ENCODE results near the gene LCOR.
A peak's percentile ranks its signal among the peaks of the same experiment; 100 is the strongest.

LCOR gene

GRCh38 chr10:97011397-97011796 is 179.3 kb downstream of the LCOR start:
- Histone ChIP-seq H3K4me3 (ENCODE audit: insufficient read depth in 1 of 2, low read depth in 1 of 2, low read length in 2 of 2) (no peak overlapping the region), H3K14ac (ENCODE audit: low read length in 2 of 2) (no peak overlapping the region), H2AFZ (ENCODE audit: low read depth, low read length) (no peak overlapping the region), H3K23ac (ENCODE audit: low read length in 2 of 2) (no peak overlapping the region), H3K9me3 (ENCODE audit: control insufficient read depth, low read length) (peaks cover 12% of the 10 kb centered on the region), H2BK5ac (ENCODE audit: low read depth, low read length, poor library complexity, severe bottlenecking) (no peak overlapping the region), H4K91ac (ENCODE audit: low read length) (no peak overlapping the region), H3K79me1 (replicated peaks; ENCODE audit: low read length, poor library complexity, severe bottlenecking) (no peaks in the 10 kb centered on the region), H3K36me3 (ENCODE audit: control insufficient read depth in 1 of 2, insufficient read depth in 2 of 2, low read depth in 1 of 2, low read length in 2 of 2) (peaks cover 0 to 4% of the 10 kb centered on the region in 2 experiments), H2BK12ac (ENCODE audit: low read length in 2 of 2) (no peak overlapping the region), H3K27me3 (ENCODE audit: control insufficient read depth in 1 of 2, insufficient read depth in 1 of 2, low read length in 2 of 2) (peaks cover 4 to 12% of the 10 kb centered on the region in 2 experiments), H3K4me1 (ENCODE audit: control insufficient read depth, insufficient read depth, low read depth, low read length) (no peaks in the 10 kb centered on the region), H2BK120ac (ENCODE audit: low read depth, low read length) (no peak overlapping the region), H3K4ac (ENCODE audit: low read depth in 1 of 2, low read length in 2 of 2) (no peak overlapping the region), H2BK15ac (ENCODE audit: low read depth, poor library complexity, severe bottlenecking) (no peak overlapping the region), H2AK5ac (ENCODE audit: low read length, severe bottlenecking) (no peak overlapping the region), H3K27ac (ENCODE audit: low read length, poor library complexity, severe bottlenecking) (no peak overlapping the region), H3K18ac (ENCODE audit: low read depth in 1 of 2, low read length in 2 of 2) (no peak overlapping the region), H4K8ac (ENCODE audit: low read length) (no peak overlapping the region), H3K9ac (ENCODE audit: low read length) (no peak overlapping the region), H3K4me2 (ENCODE audit: low read length, poor library complexity, severe bottlenecking) (no peak overlapping the region)
- no peak for DNase-seq

- Histone ChIP-seq H2BK5ac (ENCODE audit: low read depth, low read length, poor library complexity, severe bottlenecking) (no peak overlapping the region), H3K9me3 (ENCODE audit: control insufficient read depth, low read length) (peaks cover 3% of the 10 kb centered on the region), H3K27ac (ENCODE audit: low read length, poor library complexity, severe bottlenecking) (no peak overlapping the region), H3K79me1 (replicated peaks; ENCODE audit: low read length, poor library complexity, severe bottlenecking) (no peaks in the 10 kb centered on the region), H3K9ac (ENCODE audit: low read length) (no peak overlapping the region), H3K36me3 (ENCODE audit: control insufficient read depth in 1 of 2, insufficient read depth in 2 of 2, low read depth in 1 of 2, low read length in 2 of 2) (peaks cover 0 to 4% of the 10 kb centered on the region in 2 experiments), H4K8ac (ENCODE audit: low read length) (no peak overlapping the region), H2AK5ac (ENCODE audit: low read length, severe bottlenecking) (no peak overlapping the region), H3K4me2 (ENCODE audit: low read length, poor library complexity, severe bottlenecking) (no peak overlapping the region), H3K4ac (ENCODE audit: low read depth in 1 of 2, low read length in 2 of 2) (no peak overlapping the region), H2BK12ac (ENCODE audit: low read length in 2 of 2) (no peak overlapping the region), H3K23ac (ENCODE audit: low read length in 2 of 2) (no peak overlapping the region), H2AFZ (ENCODE audit: low read depth, low read length) (no peak overlapping the region), H3K4me3 (ENCODE audit: insufficient read depth in 1 of 2, low read depth in 1 of 2, low read length in 2 of 2) (no peak overlapping the region), H2BK15ac (ENCODE audit: low read depth, poor library complexity, severe bottlenecking) (no peak overlapping the region), H4K91ac (ENCODE audit: low read length) (no peak overlapping the region), H3K27me3 (ENCODE audit: control insufficient read depth in 1 of 2, insufficient read depth in 1 of 2, low read length in 2 of 2) (peaks cover 4 to 12% of the 10 kb centered on the region in 2 experiments), H2BK120ac (ENCODE audit: low read depth, low read length) (no peak overlapping the region), H3K14ac (ENCODE audit: low read length in 2 of 2) (no peak overlapping the region), H3K4me1 (ENCODE audit: control insufficient read depth, insufficient read depth, low read depth, low read length) (no peaks in the 10 kb centered on the region), H3K18ac (ENCODE audit: low read depth in 1 of 2, low read length in 2 of 2) (no peak overlapping the region)
- 84% methylated on average over 8 of the region's 8 CpGs for WGBS
- DNase-seq, result no peak
Observed at GRCh38 chr10:97012470-97012869, 180.4 kb downstream of the LCOR start.

GRCh38 chr10:97013568-97013967 is 181.5 kb downstream of the LCOR start:
- no peaks in the 10 kb centered on the region for H3K79me1 ChIP-seq (replicated peaks; ENCODE audit: low read length, poor library complexity, severe bottlenecking)
- H3K4ac ChIP-seq (ENCODE audit: low read depth in 1 of 2, low read length in 2 of 2), result no peak overlapping the region
- no peak overlapping the region for H3K4me2 ChIP-seq (ENCODE audit: low read length, poor library complexity, severe bottlenecking)
- 70% methylated on average over 8 of the region's 8 CpGs for WGBS
- no peak overlapping the region for H3K27ac ChIP-seq (ENCODE audit: low read length, poor library complexity, severe bottlenecking)
- no peak overlapping the region for H2BK12ac ChIP-seq (ENCODE audit: low read length in 2 of 2)
- H3K9ac ChIP-seq (ENCODE audit: low read length), result no peak overlapping the region
- no peak overlapping the region for H4K8ac ChIP-seq (ENCODE audit: low read length)
- H2BK5ac ChIP-seq (ENCODE audit: low read depth, low read length, poor library complexity, severe bottlenecking), result no peak overlapping the region
- no peak overlapping the region for H3K23ac ChIP-seq (ENCODE audit: low read length in 2 of 2)
- no peak overlapping the region for H2BK120ac ChIP-seq (ENCODE audit: low read depth, low read length)
- H3K14ac ChIP-seq (ENCODE audit: low read length in 2 of 2), result no peak overlapping the region
- H3K9me3 ChIP-seq (ENCODE audit: control insufficient read depth, low read length), result no peaks in the 10 kb centered on the region
- no peak for DNase-seq
- H3K18ac ChIP-seq (ENCODE audit: low read depth in 1 of 2, low read length in 2 of 2), result no peak overlapping the region
- no peak overlapping the region for H4K91ac ChIP-seq (ENCODE audit: low read length)
- no peak overlapping the region for H2AK5ac ChIP-seq (ENCODE audit: low read length, severe bottlenecking)
- H3K27me3 ChIP-seq (ENCODE audit: control insufficient read depth in 1 of 2, insufficient read depth in 1 of 2, low read length in 2 of 2), result peaks cover 4 to 12% of the 10 kb centered on the region in 2 experiments
- no peak overlapping the region for H2AFZ ChIP-seq (ENCODE audit: low read depth, low read length)
- H3K4me3 ChIP-seq (ENCODE audit: insufficient read depth in 1 of 2, low read depth in 1 of 2, low read length in 2 of 2), result no peak overlapping the region
- no peaks in the 10 kb centered on the region for H3K4me1 ChIP-seq (ENCODE audit: control insufficient read depth, insufficient read depth, low read depth, low read length)
- peaks cover 0 to 4% of the 10 kb centered on the region in 2 experiments for H3K36me3 ChIP-seq (ENCODE audit: control insufficient read depth in 1 of 2, insufficient read depth in 2 of 2, low read depth in 1 of 2, low read length in 2 of 2)
- no peak overlapping the region for H2BK15ac ChIP-seq (ENCODE audit: low read depth, poor library complexity, severe bottlenecking)

- Histone ChIP-seq H3K36me3 (ENCODE audit: control insufficient read depth in 1 of 2, insufficient read depth in 2 of 2, low read depth in 1 of 2, low read length in 2 of 2) (peaks cover 0 to 4% of the 10 kb centered on the region in 2 experiments), H3K4ac (ENCODE audit: low read depth in 1 of 2, low read length in 2 of 2) (no peak overlapping the region), H3K27ac (ENCODE audit: low read length, poor library complexity, severe bottlenecking) (no peak overlapping the region), H4K91ac (ENCODE audit: low read length) (peak overlapping the region; percentile 20), H3K9me3 (ENCODE audit: control insufficient read depth, low read length) (no peaks in the 10 kb centered on the region), H2BK12ac (ENCODE audit: low read length in 2 of 2) (no peak overlapping the region), H4K8ac (ENCODE audit: low read length) (no peak overlapping the region), H2BK15ac (ENCODE audit: low read depth, poor library complexity, severe bottlenecking) (no peak overlapping the region), H3K27me3 (ENCODE audit: control insufficient read depth in 1 of 2, insufficient read depth in 1 of 2, low read length in 2 of 2) (peaks cover 4 to 12% of the 10 kb centered on the region in 2 experiments), H2AK5ac (ENCODE audit: low read length, severe bottlenecking) (no peak overlapping the region), H3K4me1 (ENCODE audit: control insufficient read depth, insufficient read depth, low read depth, low read length) (no peaks in the 10 kb centered on the region), H2BK5ac (ENCODE audit: low read depth, low read length, poor library complexity, severe bottlenecking) (no peak overlapping the region), H3K9ac (ENCODE audit: low read length) (no peak overlapping the region), H3K23ac (ENCODE audit: low read length in 2 of 2) (no peak overlapping the region), H2AFZ (ENCODE audit: low read depth, low read length) (no peak overlapping the region), H2BK120ac (ENCODE audit: low read depth, low read length) (no peak overlapping the region), H3K79me1 (replicated peaks; ENCODE audit: low read length, poor library complexity, severe bottlenecking) (no peaks in the 10 kb centered on the region), H3K4me2 (ENCODE audit: low read length, poor library complexity, severe bottlenecking) (no peak overlapping the region), H3K4me3 (ENCODE audit: insufficient read depth in 1 of 2, low read depth in 1 of 2, low read length in 2 of 2) (no peak overlapping the region), H3K18ac (ENCODE audit: low read depth in 1 of 2, low read length in 2 of 2) (no peak overlapping the region), H3K14ac (ENCODE audit: low read length in 2 of 2) (peak overlapping the region in 1 of 2 experiments; percentile 58)
- WGBS, result 81% methylated on average over 8 of the region's 8 CpGs
- no peak for DNase-seq
Observed at GRCh38 chr10:97013983-97014382, 181.9 kb downstream of the LCOR start.
